Measurements from ENCODE around the gene LHX1.

LHX1 gene

GRCh38 chr17:36922175-36922574 lies 15.1 kb upstream of the LHX1 start:
- no peak for DNase-seq (ENCODE audit: low spot score)

GRCh38 chr17:36923814-36924221 lies 13.5 kb upstream of the LHX1 start:
- no peak for DNase-seq (ENCODE audit: low spot score)

GRCh38 chr17:36926226-36926625 lies 11.0 kb upstream of the LHX1 start:
- DNase-seq (ENCODE audit: low spot score): no peak

GRCh38 chr17:36926701-36927100 lies 10.6 kb upstream of the LHX1 start:
- no peak for DNase-seq (ENCODE audit: low spot score)

GRCh38 chr17:36928471-36929345 lies 8.6 kb upstream of the LHX1 start:
- DNase-seq (ENCODE audit: low spot score): no peak

- DNase-seq (ENCODE audit: low spot score): no peak
Measured at GRCh38 chr17:36929851-36930582, 7.3 kb upstream of the LHX1 start.

GRCh38 chr17:36930583-36930900 lies 6.7 kb upstream of the LHX1 start:
- DNase-seq (ENCODE audit: low spot score): no peak

- no peak for DNase-seq (ENCODE audit: low spot score)
Measured at GRCh38 chr17:36931096-36931696, 6.1 kb upstream of the LHX1 start.

GRCh38 chr17:36931697-36932382 lies 5.4 kb upstream of the LHX1 start:
- no peak for DNase-seq (ENCODE audit: low spot score)

GRCh38 chr17:36932383-36932693 lies 4.9 kb upstream of the LHX1 start:
- DNase-seq (ENCODE audit: low spot score): no peak

GRCh38 chr17:36932694-36933511 lies 4.4 kb upstream of the LHX1 start:
- DNase-seq (ENCODE audit: low spot score): no peak

- DNase-seq (ENCODE audit: low spot score): no peak
Measured at GRCh38 chr17:36933512-36934143, 3.6 kb upstream of the LHX1 start.

GRCh38 chr17:36934144-36934691 lies 3.1 kb upstream of the LHX1 start:
- no peak for DNase-seq (ENCODE audit: low spot score)

- no peak for DNase-seq (ENCODE audit: low spot score)
Measured at GRCh38 chr17:36934692-36935630, 2.3 kb upstream of the LHX1 start.

GRCh38 chr17:36935671-36936454 lies 1.4 kb upstream of the LHX1 start:
- DNase-seq (ENCODE audit: low spot score): peak; percentile 59

- DNase-seq (ENCODE audit: low spot score): no peak
Measured at GRCh38 chr17:36936455-36937000, 747 bp upstream of the LHX1 start.

GRCh38 chr17:36937959-36938565 lies 787 bp downstream of the LHX1 start:
- no peak for DNase-seq (ENCODE audit: low spot score)

GRCh38 chr17:36938566-36939051 lies 1.3 kb downstream of the LHX1 start:
- no peak for DNase-seq (ENCODE audit: low spot score)
